Mucosa of descending colon (tissue), 3 donors: Measurements from ENCODE around the gene DAPL1. TPM values are rescaled to one million over a fixed set of nuclear protein-coding genes. Genes with fewer than 3 reads are reported as not detected.
A peak's percentile ranks its signal among the peaks of the same experiment; 100 is the strongest.

ENCODE experiments used
- ATAC-seq: fragments of 200-7000 bp; cut with Tn5 transposase; one replicate; pipeline ENCODE4 v1.9.1; 2020; ENCODE audit warnings: mild to moderate bottlenecking, moderate library complexity
- DNase-seq, 3 donors: peaks; one replicate each; pipeline ENCODE4 v3.0.0-alpha.2; 2020
- H3K36me3 ChIP-seq: fragments of 200-600 bp; one replicate; pipeline ENCODE4 v1.8.0; 2021; ENCODE audit warnings: low read depth, mild to moderate bottlenecking
- H3K4me1 ChIP-seq: fragments of 200-600 bp; one replicate; pipeline ENCODE4 v1.8.0; 2021; ENCODE audit warnings: low read depth, mild to moderate bottlenecking
- H3K4me3 ChIP-seq: fragments of 200-600 bp; one replicate; pipeline ENCODE4 v1.8.0; 2021; ENCODE audit warnings: mild to moderate bottlenecking
- H3K9me3 ChIP-seq: fragments of 200-600 bp; one replicate; pipeline ENCODE4 v1.8.0; 2021; ENCODE audit warnings: mild to moderate bottlenecking
- intact Hi-C, 2 donors: fragments of 100-400 bp; cut with DNase I in 1 of 2; cut with micrococcal nuclease in 1 of 2; formaldehyde crosslinking; loops; one replicate each; pipeline versions ENCODE4 v1.11.0 to v1.11.1; 2022; cut with DNase I, micrococcal nuclease
- total RNA-seq, 3 donors: library from RNA; stranded (reverse); fragmentation: NEBNext Ultra II Directional in 2 of 3; extraction: Animal tissue kit (Norgen Biotek cat#: 25700) in 2 of 3; gene quantifications; one replicate each; pipeline versions ENCODE4 v1.2.1 to v1.2.4, GENCODE V29; 2021 to 2023
- TF ChIP-seq, protein P1 (sequence below): fragments of 200-600 bp; IDR thresholded peaks from one replicate; pipeline ENCODE4 v1.8.0; 2022; ENCODE audit warnings: antibody characterized with exemption, mild to moderate bottlenecking
- donor health status: DM: no; HTN: no; CAD: no; lungs with moderate emphysema.
- donor health status: DM: no; HTN: no; CAD: no.
- donor health status: DM: no; HTN: yes; CAD: no.

The DAPL1 gene
- total RNA-seq, 3 donors from 2014 or later: 1.2 TPM; not detected in 2

DNA sequence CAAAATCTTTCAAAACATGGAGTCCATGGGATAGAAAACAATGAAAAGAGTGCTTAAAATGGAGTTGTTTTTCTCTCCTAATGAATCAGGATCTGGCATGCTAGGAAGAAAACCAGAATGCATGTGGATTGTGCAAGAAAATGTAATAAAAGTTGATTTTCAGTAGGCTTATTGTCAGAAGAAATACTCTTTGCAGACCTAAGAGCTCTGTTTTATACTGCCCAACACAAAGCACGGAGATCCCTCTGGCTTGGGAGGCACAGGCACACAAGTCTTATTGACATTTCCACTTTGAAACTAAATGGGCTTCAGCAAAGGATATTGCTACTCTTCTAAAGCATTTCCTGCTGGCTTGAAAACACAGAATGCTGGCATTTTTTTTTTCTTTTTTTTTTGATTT lies 15.5 kb upstream of the DAPL1 start:
- Histone ChIP-seq H3K9me3 (no peaks in the 10 kb centered on the region), H3K4me3 (no peak overlapping the region), H3K4me1 (no peaks in the 10 kb centered on the region), H3K36me3 (no peaks in the 10 kb centered on the region)
- intact Hi-C loops: no loop called here
- ATAC-seq: no peak
- DNase-seq: no peak
- TF ChIP-seq, protein P1, sequence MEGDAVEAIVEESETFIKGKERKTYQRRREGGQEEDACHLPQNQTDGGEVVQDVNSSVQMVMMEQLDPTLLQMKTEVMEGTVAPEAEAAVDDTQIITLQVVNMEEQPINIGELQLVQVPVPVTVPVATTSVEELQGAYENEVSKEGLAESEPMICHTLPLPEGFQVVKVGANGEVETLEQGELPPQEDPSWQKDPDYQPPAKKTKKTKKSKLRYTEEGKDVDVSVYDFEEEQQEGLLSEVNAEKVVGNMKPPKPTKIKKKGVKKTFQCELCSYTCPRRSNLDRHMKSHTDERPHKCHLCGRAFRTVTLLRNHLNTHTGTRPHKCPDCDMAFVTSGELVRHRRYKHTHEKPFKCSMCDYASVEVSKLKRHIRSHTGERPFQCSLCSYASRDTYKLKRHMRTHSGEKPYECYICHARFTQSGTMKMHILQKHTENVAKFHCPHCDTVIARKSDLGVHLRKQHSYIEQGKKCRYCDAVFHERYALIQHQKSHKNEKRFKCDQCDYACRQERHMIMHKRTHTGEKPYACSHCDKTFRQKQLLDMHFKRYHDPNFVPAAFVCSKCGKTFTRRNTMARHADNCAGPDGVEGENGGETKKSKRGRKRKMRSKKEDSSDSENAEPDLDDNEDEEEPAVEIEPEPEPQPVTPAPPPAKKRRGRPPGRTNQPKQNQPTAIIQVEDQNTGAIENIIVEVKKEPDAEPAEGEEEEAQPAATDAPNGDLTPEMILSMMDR: no peak

- Histone ChIP-seq H3K4me1 (no peaks in the 10 kb centered on the region), H3K36me3 (no peaks in the 10 kb centered on the region), H3K9me3 (no peaks in the 10 kb centered on the region), H3K4me3 (no peak overlapping the region)
- DNase-seq (no peak), ATAC-seq (no peak)
- TF ChIP-seq, protein P1: no peak
- intact Hi-C loops: no loop called here
These were observed 13.7 kb upstream of the DAPL1 start for GRCh38 chr2:158781353-158781961.

DNA sequence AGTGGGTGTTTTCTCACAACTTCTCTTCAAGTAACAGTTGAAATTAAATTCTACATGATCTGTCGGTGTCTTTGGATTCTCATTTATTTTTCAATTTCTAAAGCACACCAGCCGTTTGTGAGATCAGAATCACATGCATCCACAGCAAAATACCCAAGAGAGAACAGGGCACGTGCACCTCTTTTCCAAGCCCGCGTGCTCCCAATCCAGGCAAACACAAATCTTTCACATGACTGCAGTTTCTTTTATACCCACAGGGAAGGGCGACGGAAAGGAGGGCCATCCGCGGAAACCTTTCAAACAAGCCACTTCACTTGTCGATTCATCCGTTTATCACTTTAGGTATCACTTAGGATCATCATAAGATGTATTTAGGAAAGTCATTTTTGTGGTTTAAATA lies 13.0 kb upstream of the DAPL1 start:
- Histone ChIP-seq H3K36me3 (no peaks in the 10 kb centered on the region), H3K9me3 (no peaks in the 10 kb centered on the region), H3K4me1 (no peaks in the 10 kb centered on the region), H3K4me3 (no peak overlapping the region)
- intact Hi-C loops: no loop called here
- DNase-seq (no peak), ATAC-seq (no peak)
- TF ChIP-seq, protein P1: no peak

DNA sequence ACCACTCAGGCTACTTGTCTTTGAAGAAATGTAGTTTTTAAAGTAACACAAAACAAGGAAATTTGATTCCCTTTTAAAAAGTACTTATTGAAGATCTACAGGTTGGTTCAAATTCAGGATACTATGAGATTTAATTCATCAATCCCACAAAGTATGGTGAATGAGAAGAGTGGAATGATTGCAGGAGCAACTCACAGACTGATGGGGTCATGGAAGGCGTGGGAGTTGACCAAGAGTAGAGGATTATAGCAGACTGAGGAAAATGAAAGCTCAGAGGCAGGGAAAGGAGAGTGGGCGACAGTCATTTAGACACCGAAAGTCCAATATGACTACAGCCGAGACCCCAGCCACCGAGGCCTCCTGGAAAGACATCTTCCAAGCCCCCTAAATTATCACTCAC lies 12.5 kb upstream of the DAPL1 start:
- no peaks in the 10 kb centered on the region for H3K4me1 ChIP-seq
- H3K36me3 ChIP-seq: no peaks in the 10 kb centered on the region
- DNase-seq (no peak), ATAC-seq (no peak)
- H3K9me3 ChIP-seq: no peaks in the 10 kb centered on the region
- no peak overlapping the region for H3K4me3 ChIP-seq
- intact Hi-C loops: no loop called here
- TF ChIP-seq, protein P1: no peak

DNA sequence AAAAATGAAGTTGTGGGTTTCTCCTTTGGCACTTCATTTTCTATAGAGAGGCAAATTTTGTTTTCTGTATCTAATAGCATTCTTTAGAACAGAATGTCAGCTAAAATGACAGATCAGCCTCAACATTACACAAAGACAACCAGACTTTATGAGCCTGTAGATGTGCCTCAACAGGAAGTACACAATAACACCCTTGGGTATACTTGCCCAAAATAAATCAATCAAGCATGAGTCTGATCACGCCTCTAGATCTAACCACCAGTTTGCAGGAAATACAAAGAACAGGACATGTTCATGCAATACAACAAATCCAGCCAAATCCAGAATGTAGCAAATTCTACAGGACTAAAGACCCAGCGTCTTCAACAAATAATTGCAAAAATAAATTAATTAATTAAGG lies 11.2 kb upstream of the DAPL1 start:
- no peaks in the 10 kb centered on the region for H3K4me1 ChIP-seq
- H3K36me3 ChIP-seq: no peaks in the 10 kb centered on the region
- intact Hi-C loops: no loop called here
- ATAC-seq: peak; percentile 60
- no peak for DNase-seq
- no peaks in the 10 kb centered on the region for H3K9me3 ChIP-seq
- TF ChIP-seq, protein P1: no peak
- H3K4me3 ChIP-seq: no peak overlapping the region

DNA sequence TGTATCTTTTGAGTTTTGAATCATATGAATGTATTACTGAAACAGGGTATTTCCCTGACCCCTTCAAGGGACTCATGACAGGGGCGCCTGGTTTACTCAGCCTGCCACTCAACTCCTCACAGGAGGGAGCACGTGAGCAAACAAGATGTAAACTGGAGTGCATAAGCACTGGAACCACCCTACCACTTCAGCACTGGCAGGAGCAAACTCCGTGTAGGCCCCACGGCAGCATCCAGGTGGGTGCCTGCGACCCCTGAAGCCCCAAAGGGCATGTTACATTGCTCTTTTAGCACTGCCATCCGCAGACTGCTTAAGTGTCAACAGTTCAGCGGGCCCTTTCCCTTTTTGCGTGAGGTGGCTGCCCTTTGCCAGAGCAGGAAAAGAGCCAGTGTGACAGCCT lies 8.2 kb upstream of the DAPL1 start:
- no peak for DNase-seq
- Histone ChIP-seq H3K4me1 (no peaks in the 10 kb centered on the region), H3K36me3 (no peaks in the 10 kb centered on the region), H3K9me3 (no peaks in the 10 kb centered on the region), H3K4me3 (no peak overlapping the region)
- intact Hi-C loops: no loop called here
- TF ChIP-seq, protein P1: no peak
- ATAC-seq: no peak
